DND-41 (cell line): ENCODE results near the gene SLITRK2.

Experiments used
- EZH2 ChIP-seq: IDR thresholded peaks from 3 replicates; pipeline ENCODE4 v1.6.1; 2012; ENCODE audit warnings: borderline replicate concordance, low read depth, mild to moderate bottlenecking, moderate library complexity, low read length, inconsistent platforms; ENCODE audit not compliant: severe bottlenecking
- TF ChIP-seq, protein P1 (sequence below): IDR thresholded peaks from 2 replicates; pipeline ENCODE4 v1.5.1; 2012; ENCODE audit warnings: borderline replicate concordance, low read length, moderate library complexity, mild to moderate bottlenecking; ENCODE audit not compliant: poor library complexity, severe bottlenecking; ENCODE audit errors: extremely low read depth

DNA sequence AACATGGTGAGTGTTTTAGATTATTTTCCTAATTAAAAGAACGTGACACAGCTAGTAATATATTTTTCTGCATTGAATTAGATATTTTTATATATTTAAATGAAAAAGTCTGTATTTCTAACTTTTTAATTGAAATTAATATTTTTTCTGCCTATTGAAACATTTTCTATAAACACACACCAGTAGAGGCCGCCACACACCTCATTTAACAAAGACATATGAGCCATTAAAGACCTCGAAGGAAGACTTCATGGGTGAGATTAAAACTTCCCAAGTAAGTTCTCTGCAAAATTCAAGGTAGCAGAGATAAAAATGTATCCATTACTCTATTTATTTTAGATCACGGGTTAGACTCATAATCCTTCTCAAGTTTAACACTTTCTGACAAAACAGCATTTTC is 8.3 kb downstream of the SLITRK2 start:
- TF ChIP-seq, protein P1, sequence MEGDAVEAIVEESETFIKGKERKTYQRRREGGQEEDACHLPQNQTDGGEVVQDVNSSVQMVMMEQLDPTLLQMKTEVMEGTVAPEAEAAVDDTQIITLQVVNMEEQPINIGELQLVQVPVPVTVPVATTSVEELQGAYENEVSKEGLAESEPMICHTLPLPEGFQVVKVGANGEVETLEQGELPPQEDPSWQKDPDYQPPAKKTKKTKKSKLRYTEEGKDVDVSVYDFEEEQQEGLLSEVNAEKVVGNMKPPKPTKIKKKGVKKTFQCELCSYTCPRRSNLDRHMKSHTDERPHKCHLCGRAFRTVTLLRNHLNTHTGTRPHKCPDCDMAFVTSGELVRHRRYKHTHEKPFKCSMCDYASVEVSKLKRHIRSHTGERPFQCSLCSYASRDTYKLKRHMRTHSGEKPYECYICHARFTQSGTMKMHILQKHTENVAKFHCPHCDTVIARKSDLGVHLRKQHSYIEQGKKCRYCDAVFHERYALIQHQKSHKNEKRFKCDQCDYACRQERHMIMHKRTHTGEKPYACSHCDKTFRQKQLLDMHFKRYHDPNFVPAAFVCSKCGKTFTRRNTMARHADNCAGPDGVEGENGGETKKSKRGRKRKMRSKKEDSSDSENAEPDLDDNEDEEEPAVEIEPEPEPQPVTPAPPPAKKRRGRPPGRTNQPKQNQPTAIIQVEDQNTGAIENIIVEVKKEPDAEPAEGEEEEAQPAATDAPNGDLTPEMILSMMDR, result peak; percentile 18
- no peak for TF ChIP-seq EZH2
